NCI-H226 (cell line): ENCODE results near the gene ISYNA1.

Experiments
- DNase-seq: peaks from one replicate; pipeline ENCODE4 v3.0.0-alpha.2; 2015

The ISYNA1 gene

DNA sequence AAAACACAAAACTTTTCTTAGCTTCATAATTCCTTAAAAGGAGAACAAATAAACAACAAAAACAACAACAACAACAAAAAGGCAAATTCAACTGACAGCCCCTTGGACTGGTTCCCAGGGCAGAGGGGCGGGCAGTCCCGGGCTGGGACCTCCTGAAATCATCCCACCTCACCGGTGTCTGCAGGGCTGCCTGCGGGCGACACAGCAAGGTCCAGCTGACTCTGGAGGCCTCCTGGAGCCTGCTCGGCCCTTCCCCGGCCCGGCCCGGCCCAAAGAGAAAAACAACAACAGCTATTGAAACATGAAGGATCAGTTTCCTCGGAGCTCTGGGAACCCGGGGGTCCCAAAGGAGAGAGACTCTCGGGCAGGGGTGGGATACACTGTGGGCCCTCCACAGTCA is 5.0 kb upstream of the ISYNA1 start:
- no peak for DNase-seq

DNA sequence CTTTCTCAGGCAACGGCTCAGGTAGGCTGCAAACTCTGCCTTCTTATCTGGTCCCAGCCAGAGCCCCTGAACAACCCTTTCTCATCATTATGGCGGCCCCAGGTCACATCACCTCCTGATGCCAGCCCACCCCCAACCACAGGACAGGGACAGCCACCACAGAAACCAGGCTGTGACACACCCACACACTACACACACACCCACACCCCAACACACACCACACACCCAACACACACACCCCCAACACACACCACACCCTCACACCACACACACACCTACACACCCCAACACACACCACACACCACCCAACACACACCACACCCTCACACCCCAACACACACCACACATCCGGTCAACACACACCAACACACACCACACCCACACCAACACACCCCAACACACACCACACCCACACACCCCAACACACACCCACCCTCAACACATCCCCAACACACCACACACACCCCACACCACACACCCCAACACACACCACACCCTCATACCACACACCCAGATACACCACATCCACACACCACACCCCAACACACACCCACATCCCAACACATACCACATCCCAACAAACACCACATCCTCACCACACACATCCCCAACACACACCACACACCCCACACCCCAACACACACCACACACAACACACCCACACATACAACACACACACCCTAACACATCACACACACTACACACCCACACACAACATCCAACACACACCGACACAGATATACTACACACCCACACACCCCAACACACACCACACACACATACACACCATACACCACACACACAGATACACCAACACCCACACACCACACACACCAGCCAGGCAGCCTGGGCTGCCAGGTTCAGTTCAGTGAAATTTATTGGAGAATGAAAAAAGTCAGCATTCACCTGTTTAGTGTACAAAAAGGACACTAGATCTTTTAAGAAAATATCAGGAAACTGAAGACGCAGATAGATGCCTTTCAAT is 4.2 kb upstream of the ISYNA1 start:
- no peak for DNase-seq

GRCh38 chr19:18440936-18441803 is 3.2 kb upstream of the ISYNA1 start:
- DNase-seq = no peak

- no peak for DNase-seq
These were observed 2.5 kb upstream of the ISYNA1 start for GRCh38 chr19:18440415-18440877.

DNA sequence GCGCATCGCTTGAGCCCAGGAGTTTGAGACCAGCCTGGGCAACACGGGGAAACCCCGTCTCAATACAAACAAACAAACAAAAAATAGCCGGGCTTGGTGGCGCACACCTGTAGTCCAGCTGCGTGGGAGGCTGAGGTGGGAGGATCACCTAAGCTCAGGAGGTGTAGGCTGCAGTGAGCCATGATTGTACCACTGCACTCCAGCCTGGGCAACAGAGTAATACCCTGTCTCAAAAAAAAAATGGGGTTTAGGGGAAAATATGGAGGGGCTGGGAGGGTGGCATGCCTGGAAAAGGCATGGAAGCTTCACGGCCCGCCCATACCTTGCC is 1.9 kb upstream of the ISYNA1 start:
- DNase-seq = no peak

DNA sequence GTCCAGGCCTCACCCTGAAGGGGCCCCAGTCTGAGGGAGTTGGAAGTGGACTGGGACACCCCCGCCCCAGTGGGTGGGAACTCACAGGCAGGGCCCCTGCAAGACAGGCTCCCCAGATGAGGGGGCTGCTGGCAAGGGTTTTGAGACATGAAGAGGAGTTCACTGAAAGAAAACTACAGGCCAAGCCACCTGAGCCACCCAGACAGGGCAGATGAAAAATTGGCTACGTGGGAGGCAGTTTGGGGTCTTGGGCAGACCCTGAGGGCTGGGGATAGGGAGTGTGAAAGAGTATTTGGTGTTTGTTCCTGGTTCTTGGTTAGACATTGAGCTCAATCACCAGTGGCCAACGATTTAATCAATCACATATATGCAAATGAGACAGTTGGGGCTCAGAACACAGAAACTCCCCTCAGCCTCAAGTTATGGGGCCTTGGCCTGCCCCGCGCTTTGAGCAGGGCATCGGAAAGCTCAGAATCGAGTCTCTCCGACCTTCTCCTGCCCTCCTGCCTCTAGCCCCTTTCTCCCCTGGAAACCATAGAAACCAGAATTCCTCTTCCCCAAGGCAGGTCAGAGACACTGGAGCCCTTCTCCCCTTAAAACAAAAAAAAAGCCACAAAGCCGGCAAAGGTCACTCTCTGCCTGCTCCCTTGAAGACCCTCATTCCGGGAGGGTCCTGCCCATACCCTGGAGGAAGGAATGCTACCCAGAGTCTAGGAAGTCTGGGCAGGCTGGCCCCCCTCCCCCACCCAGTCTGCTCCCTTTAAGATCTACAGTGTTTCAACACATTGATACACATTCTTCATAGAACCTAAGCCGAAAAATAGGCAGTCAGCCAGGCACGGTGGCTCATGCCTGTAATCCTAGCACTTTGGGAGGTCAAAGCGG is 1.3 kb upstream of the ISYNA1 start:
- DNase-seq = peak; percentile 76

GRCh38 chr19:18438331-18439024 is 545 bp upstream of the ISYNA1 start:
- DNase-seq = peak; percentile 97

- peak; percentile 90 for DNase-seq
These were observed 1.1 kb downstream of the ISYNA1 start for GRCh38 chr19:18436671-18437490.

DNA sequence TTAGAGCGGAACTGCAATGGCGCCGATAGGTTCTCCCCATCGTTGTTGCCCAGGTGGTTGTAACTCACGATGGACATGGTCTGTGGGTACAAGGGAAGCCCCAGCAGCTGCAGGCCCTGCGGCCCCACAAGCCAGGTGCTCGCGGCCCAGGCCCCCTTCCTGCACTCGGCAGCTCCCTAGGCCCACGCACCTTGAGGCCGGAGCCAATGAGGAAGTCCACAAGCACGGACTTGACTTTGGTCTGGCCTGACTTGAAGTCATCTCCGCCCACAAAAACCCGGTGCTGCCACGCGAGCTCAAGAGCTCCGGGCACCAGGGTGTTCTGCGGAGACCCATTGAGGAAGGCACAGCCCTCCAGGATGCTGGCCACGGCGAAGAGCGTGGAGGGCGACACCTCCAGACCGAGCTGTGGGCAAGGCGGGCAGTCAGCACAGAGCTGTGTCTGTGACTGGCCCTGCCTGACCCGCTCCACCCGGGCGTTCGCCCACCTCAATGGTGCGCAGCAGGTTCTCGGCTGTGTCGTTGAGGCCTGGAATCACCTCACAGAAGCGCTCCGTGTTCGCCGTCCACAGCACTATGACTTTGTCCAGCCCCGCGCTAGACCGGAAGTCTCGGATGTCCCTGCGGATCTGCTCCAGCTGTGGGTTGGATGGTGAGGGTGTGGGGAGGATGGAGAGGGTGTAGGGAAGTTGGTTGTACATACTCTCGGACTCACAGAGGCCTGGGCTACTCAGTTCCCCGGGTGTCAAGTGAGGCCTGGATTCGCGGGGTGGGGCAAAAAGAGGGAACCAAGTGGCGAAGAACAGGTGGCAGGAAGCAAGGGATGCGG is 1.9 kb downstream of the ISYNA1 start:
- no peak for DNase-seq

DNA sequence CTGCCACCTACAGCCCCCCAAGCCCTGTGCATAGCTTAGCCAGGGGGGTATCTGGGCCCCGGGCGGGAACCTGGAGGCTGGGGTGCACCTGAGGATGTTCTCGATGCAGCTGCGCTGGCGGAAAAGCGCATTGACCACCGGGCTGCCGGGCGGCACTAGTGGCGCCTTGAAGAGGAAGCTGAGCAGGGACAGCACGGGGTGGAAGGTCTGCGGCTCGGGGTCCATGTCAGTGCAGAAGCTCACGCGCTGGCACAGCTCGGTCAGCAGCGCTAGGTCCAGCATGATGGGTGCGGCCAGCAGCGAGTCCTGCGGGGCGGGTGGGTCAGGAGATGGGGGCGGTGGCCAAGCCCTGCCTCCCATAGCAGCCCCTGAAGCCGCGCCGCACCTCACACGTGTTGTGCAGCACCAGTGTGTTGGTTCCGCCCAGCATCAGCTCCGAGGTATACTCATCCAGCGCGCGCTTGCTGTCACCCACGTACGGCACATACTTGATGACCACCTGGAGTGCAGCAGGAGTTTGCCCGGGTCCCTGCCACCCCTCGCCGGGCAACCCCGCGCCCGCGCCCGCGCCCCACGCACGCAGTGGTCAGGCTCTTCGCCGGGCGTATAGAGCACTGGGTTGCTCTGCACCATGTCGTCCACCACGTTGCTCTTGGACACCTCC is 2.6 kb downstream of the ISYNA1 start:
- no peak for DNase-seq

DNA sequence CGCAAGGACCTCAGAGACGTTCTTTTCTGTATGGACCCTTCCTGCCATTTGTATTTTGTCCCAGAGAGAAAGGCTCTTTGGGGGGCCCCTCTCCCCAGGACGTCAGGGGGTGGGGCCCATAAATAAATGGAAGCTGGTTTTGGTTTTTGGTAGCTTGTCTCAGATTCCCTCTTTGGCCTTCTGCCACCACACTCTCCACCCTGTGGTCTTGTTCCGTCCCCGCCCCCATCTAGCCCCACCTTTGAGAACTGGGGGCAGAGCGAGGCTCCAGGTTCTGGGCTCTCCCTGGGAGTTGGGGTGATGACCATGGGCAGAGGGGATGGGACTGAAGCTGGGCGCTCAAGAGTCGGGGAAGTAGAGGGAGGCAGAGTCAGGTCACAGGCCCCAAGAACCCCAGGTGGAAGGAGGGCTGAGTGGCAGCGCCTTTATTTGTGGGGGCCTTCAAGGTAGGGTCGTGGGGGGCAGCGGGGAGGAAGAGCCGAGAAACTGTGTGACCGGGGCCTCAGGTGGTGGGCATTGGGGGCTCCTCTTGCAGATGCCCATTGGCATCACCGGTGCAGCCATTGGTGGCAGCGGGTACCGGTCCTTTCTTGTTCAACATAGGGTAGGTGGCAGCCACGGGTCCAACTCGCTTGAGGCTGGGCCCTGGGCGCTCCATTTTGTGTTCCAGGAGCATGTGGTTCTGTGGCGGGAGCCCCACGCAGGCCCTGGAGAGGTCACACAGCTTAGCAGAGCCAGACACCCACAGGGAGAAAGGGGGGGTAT is 3.3 kb downstream of the ISYNA1 start:
- DNase-seq = no peak

GRCh38 chr19:18433735-18434398 is 4.1 kb downstream of the ISYNA1 start:
- no peak for DNase-seq

DNA sequence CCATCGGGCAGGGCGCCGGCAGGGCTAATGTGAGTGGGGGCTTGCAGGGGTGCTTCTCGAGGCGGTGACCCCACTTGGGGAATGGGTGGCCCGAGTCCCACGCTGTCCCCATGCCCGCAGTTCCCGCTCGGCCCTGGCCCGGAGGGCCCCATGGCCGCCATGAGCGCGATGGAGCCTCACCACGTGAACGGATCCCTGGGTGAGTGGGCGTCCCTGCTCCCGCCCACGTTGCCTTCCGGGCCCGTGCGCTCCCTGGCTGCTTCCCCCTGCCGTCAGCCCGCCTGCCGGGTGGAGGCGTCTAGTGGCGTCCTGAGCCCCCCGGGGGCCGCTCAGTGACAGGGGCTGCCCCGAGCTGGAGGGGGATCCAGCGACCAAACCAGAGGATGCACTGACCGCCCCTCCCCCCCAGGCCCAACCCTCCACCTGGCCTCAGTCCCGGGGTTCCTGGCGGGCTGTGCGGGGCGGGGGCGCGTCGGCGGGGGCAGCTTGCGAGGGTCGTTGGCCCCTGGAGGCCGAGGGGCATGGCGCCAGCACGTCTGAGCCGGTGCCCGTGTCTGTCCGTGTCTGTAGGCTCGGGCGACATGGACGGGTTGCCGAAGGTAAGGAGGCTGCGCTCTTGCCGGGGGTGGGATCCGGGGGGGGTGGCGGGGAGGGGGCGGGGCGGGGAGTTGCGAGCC is 4.8 kb downstream of the ISYNA1 start:
- DNase-seq = no peak

DNA sequence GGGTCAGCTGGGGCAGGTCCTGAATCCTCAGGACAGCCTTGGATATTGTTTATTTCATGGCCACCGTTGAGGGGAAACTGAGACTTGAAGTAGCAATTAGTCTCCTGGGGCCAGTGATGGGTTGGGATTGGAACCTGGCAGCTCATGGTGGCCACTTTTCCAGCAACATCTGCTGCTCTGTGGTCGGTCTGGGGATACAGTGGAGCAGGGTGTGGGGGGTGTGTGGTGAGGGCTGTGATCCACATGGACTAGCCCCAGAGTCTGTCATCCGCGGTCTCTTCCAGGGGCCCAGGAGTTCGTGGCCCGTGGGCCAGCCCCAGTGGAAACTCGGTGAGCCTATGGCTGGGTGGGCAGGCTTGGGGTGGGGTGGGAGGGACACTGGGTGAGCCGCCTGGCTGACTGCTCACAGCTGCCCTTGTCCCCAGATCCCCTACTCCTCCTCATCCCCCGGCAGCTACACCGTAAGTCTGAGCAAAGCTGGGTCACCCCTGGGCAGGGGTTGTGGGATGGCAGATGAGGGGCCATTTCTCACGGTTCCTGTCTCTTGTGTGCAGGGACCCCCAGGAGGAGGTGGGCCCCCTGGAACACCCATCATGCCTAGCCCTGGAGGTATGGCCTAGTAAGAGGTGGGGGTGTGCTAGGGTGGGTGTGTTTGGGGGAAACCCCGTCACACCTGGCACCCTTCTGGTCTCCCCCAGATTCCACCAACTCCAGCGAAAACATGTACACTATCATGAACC is 5.5 kb downstream of the ISYNA1 start:
- no peak for DNase-seq

GRCh38 chr19:18431351-18432197 is 6.4 kb downstream of the ISYNA1 start:
- no peak for DNase-seq
